ENCODE results near the gene ZCCHC10.
"Not testable (repeated sequence)": the region's sequence is repeated elsewhere in the genome, so short reads cannot be mapped to it uniquely, and the experiment has no call there.

The ZCCHC10 gene

GRCh38 chr5:132979367-132979940, 46.9 kb downstream of the ZCCHC10 start:
- no peak for DNase-seq (ENCODE audit: low read depth in 2 of 2)

- DNase-seq (ENCODE audit: low read depth in 2 of 2) = no peak
Measured at GRCh38 chr5:132976852-132977251, 49.5 kb downstream of the ZCCHC10 start.

- not testable (repeated sequence) for DNase-seq (ENCODE audit: low read depth in 2 of 2)
Measured at GRCh38 chr5:132972436-132972828, 53.9 kb downstream of the ZCCHC10 start.

- DNase-seq (ENCODE audit: low read depth in 2 of 2) = no peak
Measured at GRCh38 chr5:132971483-132972435, 54.6 kb downstream of the ZCCHC10 start.

- DNase-seq (ENCODE audit: low read depth in 2 of 2) = no peak
Measured at GRCh38 chr5:132965120-132965519, 61.2 kb downstream of the ZCCHC10 start.

- peak; percentile 84 for DNase-seq (ENCODE audit: low read depth in 2 of 2)
Measured at GRCh38 chr5:132963171-132964104, 62.9 kb downstream of the ZCCHC10 start, which contains the start of gene AFF4. Gene AFF4, minus strand, starts transcription at chr5:132963634. Its CDS starts 26,445 bp downstream, at chr5:132937189.

- DNase-seq (ENCODE audit: low read depth in 2 of 2) = peak in 1 of 2 experiments; percentile 29
Measured at GRCh38 chr5:132962429-132963021, 63.8 kb downstream of the ZCCHC10 start.

GRCh38 chr5:132961887-132962286, 64.5 kb downstream of the ZCCHC10 start:
- DNase-seq (ENCODE audit: low read depth in 2 of 2) = no peak

GRCh38 chr5:132961123-132961815, 65.1 kb downstream of the ZCCHC10 start:
- DNase-seq (ENCODE audit: low read depth in 2 of 2) = not testable (repeated sequence)

GRCh38 chr5:132956166-132956799, 70.1 kb downstream of the ZCCHC10 start:
- DNase-seq (ENCODE audit: low read depth in 2 of 2) = not testable (repeated sequence)

GRCh38 chr5:132953710-132954109, 72.6 kb downstream of the ZCCHC10 start:
- DNase-seq (ENCODE audit: low read depth in 2 of 2) = no peak

- no peak for DNase-seq (ENCODE audit: low read depth in 2 of 2)
Measured at GRCh38 chr5:132952829-132953228, 73.5 kb downstream of the ZCCHC10 start.

- DNase-seq (ENCODE audit: low read depth in 2 of 2) = no peak
Measured at GRCh38 chr5:132951897-132952296, 74.5 kb downstream of the ZCCHC10 start.

GRCh38 chr5:132949136-132949535, 77.2 kb downstream of the ZCCHC10 start:
- DNase-seq (ENCODE audit: low read depth in 2 of 2) = no peak

- DNase-seq (ENCODE audit: low read depth in 2 of 2) = peak; percentile 50
Measured at GRCh38 chr5:132947671-132948070, 78.7 kb downstream of the ZCCHC10 start.
